Activated T-cell treated with anti-CD3 and anti-CD28 coated beads, Interleukin-2, amount 50 U/mL, for 1 hour (primary cell): ENCODE data around the gene PSMF1.

Experiments
- DNase-seq: peaks from one replicate; pipeline ENCODE4 v3.0.0-alpha.2; 2020

Gene PSMF1

GRCh38 chr20:1122388-1123315, 4.2 kb downstream of the PSMF1 start:
- no peak for DNase-seq

GRCh38 chr20:1123666-1124065, 5.3 kb downstream of the PSMF1 start:
- no peak for DNase-seq

GRCh38 chr20:1124421-1124820, 6.0 kb downstream of the PSMF1 start:
- DNase-seq = no peak

GRCh38 chr20:1125277-1125676, 6.9 kb downstream of the PSMF1 start:
- no peak for DNase-seq

- no peak for DNase-seq
These were observed 9.4 kb downstream of the PSMF1 start for GRCh38 chr20:1127840-1128239.

GRCh38 chr20:1130058-1130694, 11.8 kb downstream of the PSMF1 start:
- DNase-seq = no peak

GRCh38 chr20:1130847-1131246, 12.4 kb downstream of the PSMF1 start:
- no peak for DNase-seq

- DNase-seq = no peak
These were observed 13.0 kb downstream of the PSMF1 start for GRCh38 chr20:1131354-1131753.

- no peak for DNase-seq
These were observed 16.0 kb downstream of the PSMF1 start for GRCh38 chr20:1134355-1134754.

- no peak for DNase-seq
These were observed 16.4 kb downstream of the PSMF1 start for GRCh38 chr20:1134836-1135235.

- no peak for DNase-seq
These were observed 18.8 kb downstream of the PSMF1 start for GRCh38 chr20:1137236-1137635.

- DNase-seq = no peak
These were observed 26.2 kb downstream of the PSMF1 start for GRCh38 chr20:1144401-1145172.

- no peak for DNase-seq
These were observed 28.6 kb downstream of the PSMF1 start for GRCh38 chr20:1146957-1147356.

GRCh38 chr20:1149812-1150211, 31.4 kb downstream of the PSMF1 start:
- peak; percentile 26 for DNase-seq

GRCh38 chr20:1150218-1150617, 31.8 kb downstream of the PSMF1 start:
- no peak for DNase-seq

- DNase-seq = no peak
These were observed 32.6 kb downstream of the PSMF1 start for GRCh38 chr20:1150968-1151367.

GRCh38 chr20:1154226-1154625, 35.8 kb downstream of the PSMF1 start:
- DNase-seq = no peak

GRCh38 chr20:1154691-1155090, 36.3 kb downstream of the PSMF1 start:
- DNase-seq = no peak

GRCh38 chr20:1155342-1155741, 36.9 kb downstream of the PSMF1 start:
- DNase-seq = no peak

GRCh38 chr20:1160496-1160895, 42.1 kb downstream of the PSMF1 start:
- no peak for DNase-seq

- no peak for DNase-seq
These were observed 42.6 kb downstream of the PSMF1 start for GRCh38 chr20:1160991-1161390.

- no peak for DNase-seq
These were observed 44.7 kb downstream of the PSMF1 start for GRCh38 chr20:1163105-1163504.

- no peak for DNase-seq
These were observed 45.3 kb downstream of the PSMF1 start for GRCh38 chr20:1163653-1164052.

- no peak for DNase-seq
These were observed 46.5 kb downstream of the PSMF1 start for GRCh38 chr20:1164871-1165270.
